OCI-LY3 (cell line): ENCODE data around the gene KRT32.

ENCODE experiments used
- H2AFZ ChIP-seq: fragments of 200-600, 300-600 bp; shearing (Covaris generic); 2 replicates; pipeline ENCODE4 v1.6.0; 2014; ENCODE audit warnings: antibody characterized with exemption, low read depth, low read length
- H3K27ac ChIP-seq: fragments of 200-600, 300-600 bp; sonication (generic); 2 replicates; pipeline ENCODE4 v1.5.1; 2014; ENCODE audit warnings: mild to moderate bottlenecking, low read length, moderate library complexity, mixed read lengths
- H3K27me3 ChIP-seq: fragments of 200-600, 300-600 bp; sonication (generic); 2 replicates; pipeline ENCODE4 v1.6.1; 2014; ENCODE audit warnings: low read depth, low read length, mixed read lengths
- H3K36me3 ChIP-seq: fragments of 200-600, 300-600 bp; sonication (generic); replicated peaks from 2 replicates; pipeline ENCODE3; 2014; ENCODE audit warnings: low read depth, low read length, mixed read lengths
- H3K4me1 ChIP-seq: fragments of 300-600, 200-600 bp; sonication (generic); 2 replicates; pipeline ENCODE4 v1.6.1; 2014; ENCODE audit warnings: low read length, mixed read lengths
- H3K4me2 ChIP-seq: fragments of 200-600, 300-600 bp; sonication (generic); 2 replicates; pipeline ENCODE4 v1.6.1; 2014; ENCODE audit warnings: low read length, mixed read lengths
- H3K4me3 ChIP-seq: fragments of 300-600, 200-600 bp; sonication (generic); 2 replicates; pipeline ENCODE4 v1.5.1; 2014; ENCODE audit warnings: antibody characterized with exemption, mild to moderate bottlenecking, low read length, moderate library complexity
- H3K79me2 ChIP-seq: fragments of 300-600, 200-600 bp; shearing (Covaris generic); 2 replicates; pipeline ENCODE4 v1.6.1; 2014; ENCODE audit warnings: mild to moderate bottlenecking, low read length, mixed read lengths
- H3K9ac ChIP-seq: fragments of 300-600, 200-600 bp; shearing (Covaris generic); 2 replicates; pipeline ENCODE4 v1.6.0; 2014; ENCODE audit warnings: mild to moderate bottlenecking, low read length, moderate library complexity
- H3K9me3 ChIP-seq: fragments of 200-600, 300-600 bp; shearing (Covaris generic); 2 replicates; pipeline ENCODE4 v1.6.1; 2014; ENCODE audit warnings: low read length, mixed read lengths; ENCODE audit not compliant: insufficient read depth
- H4K20me1 ChIP-seq: fragments of 200-600, 300-600 bp; sonication (generic); 2 replicates; pipeline ENCODE4 v1.6.1; 2016; ENCODE audit warnings: low read length, mixed read lengths; ENCODE audit not compliant: insufficient read depth
- CTCF ChIP-seq: fragments of 200-600, 300-600 bp; sonication (generic); IDR thresholded peaks from 2 replicates; pipeline ENCODE4 v1.5.1; 2014; ENCODE audit warnings: antibody characterized with exemption, low read length, low read depth
- EZH2phosphoT487 ChIP-seq: fragments of 200-600 bp; shearing (Covaris generic); IDR thresholded peaks from 2 replicates; pipeline ENCODE4 v1.6.1; 2018; ENCODE audit warnings: antibody characterized with exemption, mixed run types, low read depth

Gene KRT32

DNA sequence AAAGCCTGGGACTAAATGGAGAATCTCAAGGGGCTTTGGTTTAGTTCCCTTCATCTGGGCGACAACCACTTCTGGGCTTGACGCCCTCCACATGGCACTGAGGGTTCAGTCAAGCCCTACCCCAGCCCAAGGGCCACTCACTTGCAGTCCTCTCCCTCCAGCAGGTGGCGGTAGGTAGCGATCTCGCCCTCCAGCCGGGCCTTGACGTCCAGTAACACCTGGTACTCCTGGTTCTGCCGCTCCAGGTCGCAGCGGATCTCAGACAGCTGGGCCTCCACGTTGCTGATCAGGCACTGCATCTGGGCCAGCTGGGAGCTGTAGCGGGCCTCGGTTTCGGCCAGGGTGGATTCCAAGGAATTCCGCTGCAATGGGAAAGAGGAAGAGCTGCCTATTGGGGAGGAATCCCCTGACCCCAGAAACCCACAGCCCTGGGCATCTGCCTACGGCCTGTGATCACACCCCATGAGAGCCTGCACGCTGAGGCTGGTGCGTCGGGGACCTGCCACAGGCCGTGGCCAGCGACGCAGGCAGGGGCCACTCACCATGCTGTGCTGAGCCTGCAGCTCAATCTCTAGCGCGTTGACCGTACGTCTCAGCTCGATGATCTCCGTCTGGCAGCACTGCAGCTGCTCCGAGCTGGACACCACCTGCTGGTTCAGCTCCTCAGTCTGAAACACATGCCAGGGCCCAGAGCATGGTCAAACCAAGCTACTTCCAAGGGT, 19.8 kb upstream of the KRT32 start:
- TF ChIP-seq CTCF (peak; percentile 51), EZH2phosphoT487 (no peak)
- Histone ChIP-seq H3K36me3 (no peaks in the 10 kb centered on the region), H3K9ac (no peak overlapping the region), H3K4me1 (peaks cover 10% of the 10 kb centered on the region), H3K27ac (no peak overlapping the region), H3K9me3 (no peaks in the 10 kb centered on the region), H3K4me3 (no peak overlapping the region), H4K20me1 (no peaks in the 10 kb centered on the region), H3K79me2 (no peaks in the 10 kb centered on the region), H2AFZ (no peak overlapping the region), H3K4me2 (no peak overlapping the region), H3K27me3 (no peaks in the 10 kb centered on the region)

- TF ChIP-seq CTCF (no peak), EZH2phosphoT487 (no peak)
- Histone ChIP-seq H3K9ac (no peak overlapping the region), H4K20me1 (no peaks in the 10 kb centered on the region), H3K4me3 (no peak overlapping the region), H3K27ac (no peak overlapping the region), H2AFZ (no peak overlapping the region), H3K27me3 (no peaks in the 10 kb centered on the region), H3K9me3 (no peaks in the 10 kb centered on the region), H3K79me2 (no peaks in the 10 kb centered on the region), H3K4me2 (no peak overlapping the region), H3K36me3 (no peaks in the 10 kb centered on the region), H3K4me1 (peaks cover 10% of the 10 kb centered on the region)
Measured at GRCh38 chr17:41486316-41486715, 19.1 kb upstream of the KRT32 start.

DNA sequence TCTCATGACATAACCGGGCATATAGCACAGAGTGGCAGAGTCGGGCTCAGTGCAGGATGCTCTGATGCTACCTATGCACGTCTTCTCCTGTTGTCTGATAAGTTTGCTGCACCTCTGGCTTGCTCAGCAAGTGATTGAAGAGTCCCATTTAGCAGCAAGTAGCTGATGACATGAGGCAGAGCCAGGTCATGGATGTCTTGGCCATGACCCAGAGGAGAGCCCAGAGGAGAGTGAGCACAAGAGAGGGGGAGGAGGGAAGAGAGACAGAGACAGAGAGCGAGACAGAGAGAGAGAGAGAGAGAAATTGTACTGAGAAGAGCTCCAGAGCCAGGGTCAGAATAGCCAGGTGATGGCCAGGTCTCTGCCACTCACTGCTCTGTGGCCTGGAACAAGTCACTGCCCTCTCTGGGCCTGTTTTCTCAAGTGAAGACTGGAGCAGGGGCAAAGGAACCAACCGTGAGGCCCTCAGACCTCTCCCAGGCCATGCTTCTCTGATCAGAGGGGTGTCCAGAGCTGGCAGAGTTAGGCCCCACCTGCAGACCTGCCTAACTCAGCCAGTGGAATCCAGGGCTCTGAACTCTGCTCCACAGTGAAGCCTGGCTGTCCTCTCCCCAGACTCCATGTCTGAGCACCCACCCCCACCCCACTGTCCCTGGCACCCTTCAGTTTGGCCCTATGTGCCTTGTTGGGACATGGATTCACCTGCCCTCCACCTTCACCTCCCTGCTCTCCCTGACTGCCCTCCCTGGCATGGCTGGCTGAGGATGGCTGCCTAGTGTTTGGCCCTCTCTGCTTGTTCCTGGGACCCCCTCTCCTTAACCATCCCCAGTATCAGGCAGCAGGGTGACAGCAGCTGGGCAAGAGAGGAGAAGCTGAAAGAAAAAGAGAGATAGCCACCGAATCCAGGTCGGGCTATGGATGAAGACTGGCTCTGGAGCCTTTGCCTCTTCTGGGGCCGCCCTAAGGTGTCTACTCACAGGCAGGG, 18.0 kb upstream of the KRT32 start:
- Histone ChIP-seq H3K4me1 (peaks cover 6% of the 10 kb centered on the region), H4K20me1 (no peaks in the 10 kb centered on the region), H3K27ac (no peak overlapping the region), H2AFZ (no peak overlapping the region), H3K27me3 (no peaks in the 10 kb centered on the region), H3K9ac (no peak overlapping the region), H3K4me3 (no peak overlapping the region), H3K9me3 (no peaks in the 10 kb centered on the region), H3K36me3 (no peaks in the 10 kb centered on the region), H3K4me2 (no peak overlapping the region), H3K79me2 (no peaks in the 10 kb centered on the region)
- no peak for TF ChIP-seq EZH2phosphoT487

GRCh38 chr17:41483991-41484826, 17.0 kb upstream of the KRT32 start:
- no peak overlapping the region for H3K4me3 ChIP-seq
- peaks cover 10% of the 10 kb centered on the region for H3K4me1 ChIP-seq
- no peak overlapping the region for H3K9ac ChIP-seq
- H3K9me3 ChIP-seq: no peaks in the 10 kb centered on the region
- no peak overlapping the region for H3K4me2 ChIP-seq
- TF ChIP-seq CTCF: no peak
- TF ChIP-seq EZH2phosphoT487: no peak
- no peaks in the 10 kb centered on the region for H3K36me3 ChIP-seq
- H3K27ac ChIP-seq: no peak overlapping the region
- H3K79me2 ChIP-seq: no peaks in the 10 kb centered on the region
- no peak overlapping the region for H2AFZ ChIP-seq
- no peaks in the 10 kb centered on the region for H3K27me3 ChIP-seq
- H4K20me1 ChIP-seq: no peaks in the 10 kb centered on the region
